HUES64 (cell line): ENCODE data around the gene DPF3.

ENCODE experiments used
- H3K27ac ChIP-seq: 2 replicates; pipeline ENCODE4 v1.7.0; 2013; ENCODE audit warnings: low read depth, low read length, inconsistent platforms
- H3K27me3 ChIP-seq: 2 replicates; pipeline ENCODE4 v1.6.1; 2013; ENCODE audit warnings: mild to moderate bottlenecking, low read length; ENCODE audit not compliant: insufficient read depth
- H3K36me3 ChIP-seq: 2 replicates; pipeline ENCODE4 v1.6.1; 2013; ENCODE audit warnings: mild to moderate bottlenecking, low read length; ENCODE audit not compliant: insufficient read depth
- H3K4me1 ChIP-seq: 2 replicates; pipeline ENCODE4 v1.6.1; 2013; ENCODE audit warnings: mild to moderate bottlenecking, low read length, moderate library complexity; ENCODE audit not compliant: insufficient read depth
- H3K4me3 ChIP-seq: 2 replicates; pipeline ENCODE4 v1.5.1; 2013; ENCODE audit warnings: mild to moderate bottlenecking, low read length, moderate library complexity
- H3K9ac ChIP-seq: 2 replicates; pipeline ENCODE4 v1.6.1; 2013; ENCODE audit warnings: mild to moderate bottlenecking, low read depth, low read length
- H3K9me3 ChIP-seq: 2 replicates; pipeline ENCODE4 v1.6.1; 2013; ENCODE audit warnings: low read depth, low read length; ENCODE audit not compliant: insufficient read depth
- WGBS: fragments of 150-250, 120-280 bp; methylation state at CpG from one replicate; pipeline ENCODE4 v1.1.7; 2013; ENCODE audit warnings: missing lambda C conversion rate; 5-methylcytosine and 5-hydroxymethylcytosine counted together

Gene DPF3

GRCh38 chr14:72855913-72856312 lies 38.0 kb downstream of the DPF3 start:
- H3K27me3 ChIP-seq = no peaks in the 10 kb centered on the region
- no peaks in the 10 kb centered on the region for H3K9me3 ChIP-seq
- no peak overlapping the region for H3K4me3 ChIP-seq
- no peak overlapping the region for H3K9ac ChIP-seq
- WGBS = 96% methylated on average over 1 of the region's 1 CpG
- H3K4me1 ChIP-seq = peaks cover 15% of the 10 kb centered on the region
- no peak overlapping the region for H3K27ac ChIP-seq
- H3K36me3 ChIP-seq = no peaks in the 10 kb centered on the region

- Histone ChIP-seq H3K9ac (no peak overlapping the region), H3K4me1 (peaks cover 15% of the 10 kb centered on the region), H3K27ac (no peak overlapping the region), H3K36me3 (no peaks in the 10 kb centered on the region), H3K4me3 (no peak overlapping the region), H3K9me3 (no peaks in the 10 kb centered on the region), H3K27me3 (no peaks in the 10 kb centered on the region)
- 93% methylated on average over 8 of the region's 10 CpGs for WGBS
These were observed 41.7 kb downstream of the DPF3 start for GRCh38 chr14:72852194-72852593.

DNA sequence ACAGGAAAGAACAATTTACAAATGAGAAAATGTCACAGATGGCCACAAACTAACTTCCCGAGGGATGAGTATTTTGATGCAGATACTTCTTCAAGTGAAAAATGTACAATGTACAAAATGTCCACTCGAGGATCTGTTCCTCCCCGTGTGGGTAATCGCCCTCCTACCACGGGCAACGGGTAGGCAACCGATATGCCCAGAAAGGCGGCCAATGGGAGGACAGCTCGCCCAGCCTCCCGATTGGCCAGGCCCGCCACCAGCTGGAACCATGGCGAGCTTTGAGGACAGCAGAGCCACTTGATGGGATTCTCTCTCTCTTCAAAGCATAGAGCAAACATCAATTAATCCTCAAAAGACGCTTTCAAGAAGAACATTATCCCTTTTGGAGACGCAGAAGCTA lies 42.3 kb downstream of the DPF3 start:
- Histone ChIP-seq H3K9ac (no peak overlapping the region), H3K9me3 (no peaks in the 10 kb centered on the region), H3K27ac (no peak overlapping the region), H3K27me3 (no peaks in the 10 kb centered on the region), H3K36me3 (no peaks in the 10 kb centered on the region), H3K4me1 (peaks cover 12% of the 10 kb centered on the region), H3K4me3 (no peak overlapping the region)
- WGBS = 78% methylated on average over 14 of the region's 14 CpGs

GRCh38 chr14:72850360-72850759 lies 43.5 kb downstream of the DPF3 start:
- H3K27me3 ChIP-seq = no peaks in the 10 kb centered on the region
- no peak overlapping the region for H3K27ac ChIP-seq
- WGBS = 91% methylated on average over 4 of the region's 4 CpGs
- H3K4me1 ChIP-seq = peaks cover 11% of the 10 kb centered on the region
- no peak overlapping the region for H3K9ac ChIP-seq
- no peak overlapping the region for H3K4me3 ChIP-seq
- H3K36me3 ChIP-seq = no peaks in the 10 kb centered on the region
- no peaks in the 10 kb centered on the region for H3K9me3 ChIP-seq

- no peaks in the 10 kb centered on the region for H3K9me3 ChIP-seq
- no peaks in the 10 kb centered on the region for H3K36me3 ChIP-seq
- H3K27ac ChIP-seq = no peak overlapping the region
- WGBS = 93% methylated on average over 12 of the region's 12 CpGs
- H3K27me3 ChIP-seq = no peaks in the 10 kb centered on the region
- H3K4me3 ChIP-seq = no peak overlapping the region
- peaks cover 11% of the 10 kb centered on the region for H3K4me1 ChIP-seq
- H3K9ac ChIP-seq = no peak overlapping the region
These were observed 44.7 kb downstream of the DPF3 start for GRCh38 chr14:72849222-72849621.

DNA sequence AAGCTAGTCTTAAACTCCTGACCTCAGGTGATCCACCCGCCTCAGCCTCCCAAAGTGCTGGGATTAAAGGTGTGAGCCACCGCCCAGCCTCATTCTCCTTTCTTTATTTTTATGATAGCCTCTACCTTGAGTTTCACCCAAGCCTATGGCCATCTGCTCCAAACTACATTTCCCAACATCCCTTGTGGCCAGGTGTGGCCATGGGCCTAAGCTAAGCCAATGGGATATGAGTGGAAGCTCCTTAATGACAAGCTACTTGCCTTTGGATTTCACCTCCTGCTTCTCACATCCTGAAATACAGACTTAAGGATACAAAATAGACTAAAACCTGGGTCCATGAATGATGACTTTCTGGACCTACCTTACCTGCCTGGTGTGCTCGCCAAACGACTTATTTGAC lies 46.2 kb downstream of the DPF3 start:
- H3K27me3 ChIP-seq = no peaks in the 10 kb centered on the region
- H3K27ac ChIP-seq = no peak overlapping the region
- H3K36me3 ChIP-seq = no peaks in the 10 kb centered on the region
- H3K9me3 ChIP-seq = no peaks in the 10 kb centered on the region
- H3K9ac ChIP-seq = no peak overlapping the region
- 97% methylated on average over 4 of the region's 4 CpGs for WGBS
- peaks cover 11% of the 10 kb centered on the region for H3K4me1 ChIP-seq
- no peak overlapping the region for H3K4me3 ChIP-seq

DNA sequence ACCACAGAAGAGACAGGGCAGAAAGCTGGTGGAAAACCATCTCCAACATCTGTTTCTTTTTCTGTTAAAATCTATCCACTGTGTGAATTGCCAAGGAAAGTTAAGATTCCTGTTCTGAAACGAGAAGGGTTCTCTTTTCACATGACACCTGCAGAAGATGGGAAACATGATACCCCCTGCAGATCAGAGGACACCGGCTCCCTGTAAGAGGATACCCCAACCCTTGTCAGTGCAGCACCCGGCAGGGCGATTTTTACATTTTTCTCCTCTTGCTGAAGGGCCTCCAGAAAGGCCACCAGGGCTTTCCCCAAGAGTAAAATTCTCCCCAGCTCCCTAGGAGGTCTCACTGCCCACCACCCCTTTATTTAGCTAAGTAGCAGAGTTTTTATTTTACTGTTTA lies 48.2 kb downstream of the DPF3 start:
- 94% methylated on average over 4 of the region's 4 CpGs for WGBS
- no peaks in the 10 kb centered on the region for H3K36me3 ChIP-seq
- H3K4me3 ChIP-seq = no peak overlapping the region
- no peak overlapping the region for H3K27ac ChIP-seq
- H3K27me3 ChIP-seq = no peaks in the 10 kb centered on the region
- no peak overlapping the region for H3K9ac ChIP-seq
- H3K9me3 ChIP-seq = no peaks in the 10 kb centered on the region
- no peaks in the 10 kb centered on the region for H3K4me1 ChIP-seq

DNA sequence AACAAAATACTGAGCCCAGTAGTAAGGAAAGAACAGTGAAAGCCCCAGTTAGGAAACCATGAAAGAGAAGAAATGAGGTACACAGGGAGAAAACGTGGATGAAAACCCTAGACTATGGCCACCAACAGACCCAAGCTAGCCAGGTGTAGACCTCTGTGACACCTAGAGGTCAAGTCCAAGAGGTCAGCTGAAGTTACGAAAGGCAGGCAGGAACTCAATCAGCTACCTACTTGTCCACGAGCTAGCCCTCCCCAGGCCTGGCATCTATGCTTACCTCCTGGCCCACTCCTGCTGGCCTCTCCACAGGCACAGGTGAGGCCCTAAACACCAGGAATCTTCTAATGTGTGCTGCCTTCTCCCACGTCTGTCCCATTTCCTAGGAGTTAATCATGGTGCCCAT lies 48.7 kb downstream of the DPF3 start:
- no peaks in the 10 kb centered on the region for H3K9me3 ChIP-seq
- H3K9ac ChIP-seq = no peak overlapping the region
- H3K4me1 ChIP-seq = no peaks in the 10 kb centered on the region
- 90% methylated on average over 4 of the region's 4 CpGs for WGBS
- H3K36me3 ChIP-seq = no peaks in the 10 kb centered on the region
- no peak overlapping the region for H3K27ac ChIP-seq
- no peak overlapping the region for H3K4me3 ChIP-seq
- H3K27me3 ChIP-seq = no peaks in the 10 kb centered on the region

- WGBS = 89% methylated on average over 3 of the region's 3 CpGs
- no peak overlapping the region for H3K9ac ChIP-seq
- H3K27me3 ChIP-seq = no peaks in the 10 kb centered on the region
- H3K36me3 ChIP-seq = no peaks in the 10 kb centered on the region
- H3K9me3 ChIP-seq = no peaks in the 10 kb centered on the region
- no peak overlapping the region for H3K4me3 ChIP-seq
- H3K4me1 ChIP-seq = no peaks in the 10 kb centered on the region
- no peak overlapping the region for H3K27ac ChIP-seq
These were observed 49.4 kb downstream of the DPF3 start for GRCh38 chr14:72844524-72844923.

- 93% methylated on average over 11 of the region's 12 CpGs for WGBS
- H3K27me3 ChIP-seq = no peaks in the 10 kb centered on the region
- no peak overlapping the region for H3K27ac ChIP-seq
- no peak overlapping the region for H3K9ac ChIP-seq
- H3K36me3 ChIP-seq = no peaks in the 10 kb centered on the region
- no peaks in the 10 kb centered on the region for H3K9me3 ChIP-seq
- no peak overlapping the region for H3K4me3 ChIP-seq
- H3K4me1 ChIP-seq = no peaks in the 10 kb centered on the region
These were observed 53.9 kb downstream of the DPF3 start for GRCh38 chr14:72839753-72840607.

GRCh38 chr14:72839351-72839750 lies 54.5 kb downstream of the DPF3 start:
- Histone ChIP-seq H3K27me3 (no peaks in the 10 kb centered on the region), H3K4me1 (no peaks in the 10 kb centered on the region), H3K27ac (no peak overlapping the region), H3K4me3 (no peak overlapping the region), H3K9me3 (no peaks in the 10 kb centered on the region), H3K36me3 (no peaks in the 10 kb centered on the region), H3K9ac (no peak overlapping the region)
- WGBS = 95% methylated on average over 12 of the region's 12 CpGs

GRCh38 chr14:72836085-72836484 lies 57.8 kb downstream of the DPF3 start:
- Histone ChIP-seq H3K4me3 (no peak overlapping the region), H3K36me3 (no peaks in the 10 kb centered on the region), H3K27me3 (no peaks in the 10 kb centered on the region), H3K4me1 (peaks cover 4% of the 10 kb centered on the region; the same call in 1 of the 2 replicates), H3K9me3 (no peaks in the 10 kb centered on the region), H3K27ac (no peak overlapping the region), H3K9ac (no peak overlapping the region)
- WGBS = 93% methylated on average over 4 of the region's 4 CpGs
